Measurements from ENCODE around the gene FN3KRP.

The FN3KRP gene

GRCh38 chr17:82703036-82703745, 13.3 kb upstream of the FN3KRP start:
- no peak for DNase-seq (ENCODE audit: low read depth)
- no peak for TF ChIP-seq CTCF (IDR thresholded peaks at IDR 0.05; ENCODE audit: low read depth, low read length, missing control alignments)
- H3K4me3 ChIP-seq (ENCODE audit: low read depth, low read length), result no peak overlapping the region

- TF ChIP-seq CTCF (IDR thresholded peaks at IDR 0.05; ENCODE audit: low read depth, low read length, missing control alignments), result no peak
- H3K4me3 ChIP-seq (ENCODE audit: low read depth, low read length), result no peak overlapping the region
- DNase-seq (ENCODE audit: low read depth), result no peak
Observed at GRCh38 chr17:82703935-82704865, 12.3 kb upstream of the FN3KRP start.

- H3K4me3 ChIP-seq (ENCODE audit: low read depth, low read length), result no peak overlapping the region
- no peak for TF ChIP-seq CTCF (IDR thresholded peaks at IDR 0.05; ENCODE audit: low read depth, low read length, missing control alignments)
- DNase-seq (ENCODE audit: low read depth), result no peak
Observed at GRCh38 chr17:82704886-82705285, 11.6 kb upstream of the FN3KRP start.

GRCh38 chr17:82705756-82706155, 10.8 kb upstream of the FN3KRP start:
- no peak for TF ChIP-seq CTCF (IDR thresholded peaks at IDR 0.05; ENCODE audit: low read depth, low read length, missing control alignments)
- DNase-seq (ENCODE audit: low read depth), result no peak
- H3K4me3 ChIP-seq (ENCODE audit: low read depth, low read length), result no peak overlapping the region

GRCh38 chr17:82709024-82709675, 7.4 kb upstream of the FN3KRP start:
- DNase-seq (ENCODE audit: low read depth), result no peak
- no peak overlapping the region for H3K4me3 ChIP-seq (ENCODE audit: low read depth, low read length)
- TF ChIP-seq CTCF (IDR thresholded peaks at IDR 0.05; ENCODE audit: low read depth, low read length, missing control alignments), result no peak

- H3K4me3 ChIP-seq (ENCODE audit: low read depth, low read length), result no peak overlapping the region
- TF ChIP-seq CTCF (IDR thresholded peaks at IDR 0.05; ENCODE audit: low read depth, low read length, missing control alignments), result no peak
- no peak for DNase-seq (ENCODE audit: low read depth)
Observed at GRCh38 chr17:82709676-82710498, 6.6 kb upstream of the FN3KRP start.

Measured in GM12864 (cell line).